ENCODE data around the gene TMEM132D. TPM values are rescaled to one million over a fixed set of nuclear protein-coding genes. Genes with fewer than 3 reads are reported as not detected.

TMEM132D gene
- total RNA-seq, 5 donors from 2014 or later (not counting 1 experiment from before 2014, with no cell fraction given), result not detected

DNA sequence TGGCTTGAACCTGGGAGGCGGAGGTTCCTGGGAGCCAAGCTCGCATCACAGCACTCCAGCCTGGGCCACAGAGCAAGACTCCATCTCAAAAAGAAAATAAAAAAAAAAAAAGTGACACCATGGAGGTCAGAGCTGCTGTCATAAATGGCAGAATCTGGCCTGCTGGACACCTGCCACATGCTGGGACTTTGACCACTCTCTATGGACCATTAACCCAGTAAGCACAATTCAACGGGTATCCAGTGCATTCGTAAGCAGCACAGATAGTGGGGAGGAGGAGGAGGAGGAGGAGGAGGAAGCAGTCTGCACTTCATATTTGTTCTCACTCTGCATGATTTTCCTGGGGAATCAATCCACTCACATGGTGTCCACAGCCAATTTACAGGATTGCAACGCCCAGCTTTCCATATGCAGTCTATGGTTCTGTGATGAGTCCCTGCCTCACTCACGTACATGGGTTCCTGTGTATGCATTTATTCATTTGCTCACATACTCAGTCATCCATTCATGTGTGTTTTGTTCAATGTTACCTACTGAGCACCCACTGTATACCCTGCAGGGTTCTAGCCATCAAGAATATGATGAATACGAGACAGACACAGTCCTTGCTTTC lies 723.8 kb downstream of the TMEM132D start:
- ATAC-seq (replicated peaks in 1 of 4) (no peak), DNase-seq (no peak)
- H3K36me3 ChIP-seq (ENCODE audit: control insufficient read depth in 2 of 2, extremely low read depth in 1 of 2, insufficient read depth in 1 of 2, low read length in 1 of 2), result no peaks in the 10 kb centered on the region
- peaks cover 2 to 10% (median 4%) of the 10 kb centered on the region in 3 donors for H3K9me3 Mint-ChIP-seq
- POLR2A ChIA-PET, result no interaction called here
- 76% methylated on average over 4 of the region's 7 CpGs for WGBS (ENCODE audit: insufficient coverage)
- no peaks in the 10 kb centered on the region for H3K4me1 ChIP-seq (ENCODE audit: control insufficient read depth in 1 of 2, extremely low read depth in 1 of 2, insufficient read depth in 2 of 2, low read length in 2 of 2)
- H3K27me3 Mint-ChIP-seq, result no peaks in the 10 kb centered on the region
- no peak overlapping the region for H3K27ac Mint-ChIP-seq
- CTCF ChIA-PET, result no interaction called here
- no peak overlapping the region for H3K4me3 Mint-ChIP-seq
- H3K27ac ChIP-seq (ENCODE audit: low read length), result no peak overlapping the region
- H3K4me3 ChIP-seq (ENCODE audit: control insufficient read depth in 1 of 2, extremely low read depth in 1 of 2, low read length in 1 of 2), result no peak overlapping the region
- no peaks in the 10 kb centered on the region for H3K4me1 Mint-ChIP-seq
- no peaks in the 10 kb centered on the region for H3K36me3 Mint-ChIP-seq
- no peaks in the 10 kb centered on the region for H3K27me3 ChIP-seq (replicated peaks in 1 of 2; ENCODE audit: control insufficient read depth in 2 of 2, extremely low read depth in 1 of 2, insufficient read depth in 2 of 2, low read length in 1 of 2)
- no peaks in the 10 kb centered on the region for H3K9me3 ChIP-seq

DNA sequence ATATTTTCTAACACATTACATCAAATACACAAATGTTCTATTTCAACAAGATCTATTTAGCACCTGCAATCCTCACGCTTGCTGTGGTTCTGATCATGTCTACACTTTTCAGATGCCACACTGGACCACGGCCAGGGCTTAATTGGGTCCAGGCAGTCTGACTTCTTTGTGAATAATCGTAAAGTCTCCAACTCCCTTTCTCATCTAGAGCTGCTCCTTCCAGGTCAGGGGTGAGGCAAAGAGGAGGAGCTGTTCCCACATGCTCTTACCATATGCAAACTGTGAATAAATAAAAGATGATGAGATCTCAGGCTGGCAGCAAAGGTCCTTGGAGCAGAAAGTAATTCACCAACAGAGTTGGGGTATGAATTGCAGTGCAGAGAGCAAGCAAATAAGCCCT lies 733.9 kb downstream of the TMEM132D start:
- CTCF ChIA-PET, result no interaction called here
- 89% methylated on average over 1 of the region's 3 CpGs for WGBS (ENCODE audit: insufficient coverage)

DNA sequence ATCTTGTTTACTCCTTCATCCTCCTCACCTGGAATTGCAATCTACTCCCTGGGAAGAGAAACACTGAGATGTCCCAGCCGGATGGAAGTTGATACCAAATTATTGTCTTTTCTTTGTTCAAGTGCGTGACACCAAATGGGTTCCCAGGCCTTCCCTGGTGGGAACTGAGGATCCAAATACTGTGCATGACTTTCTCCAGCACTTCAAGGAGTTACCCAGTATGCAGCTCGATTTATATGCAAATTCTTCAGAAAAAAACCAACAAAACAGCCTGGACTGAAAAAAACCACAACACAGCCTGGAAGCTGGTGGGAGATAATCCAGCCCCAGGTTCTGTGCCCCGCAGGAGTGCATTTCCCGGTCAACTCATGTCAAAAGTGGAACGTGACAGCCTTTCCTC lies 740.0 kb downstream of the TMEM132D start:
- DNase-seq, result no peak
- Histone ChIP-seq H3K36me3 (ENCODE audit: control insufficient read depth in 2 of 2, extremely low read depth in 1 of 2, insufficient read depth in 1 of 2, low read length in 1 of 2) (no peaks in the 10 kb centered on the region), H3K4me3 (ENCODE audit: control insufficient read depth in 1 of 2, extremely low read depth in 1 of 2, low read length in 1 of 2) (no peak overlapping the region), H3K9me3 (no peaks in the 10 kb centered on the region), H3K27ac (ENCODE audit: low read length) (no peak overlapping the region), H3K27me3 (replicated peaks in 1 of 2; ENCODE audit: control insufficient read depth in 2 of 2, extremely low read depth in 1 of 2, insufficient read depth in 2 of 2, low read length in 1 of 2) (peaks cover 0 to 3% of the 10 kb centered on the region in 2 experiments), H3K4me1 (ENCODE audit: control insufficient read depth in 1 of 2, extremely low read depth in 1 of 2, insufficient read depth in 2 of 2, low read length in 2 of 2) (no peaks in the 10 kb centered on the region)
- Mint-ChIP-seq H3K27me3 (no peaks in the 10 kb centered on the region), H3K4me1 (no peaks in the 10 kb centered on the region), H3K36me3 (no peaks in the 10 kb centered on the region), H3K27ac (no peak overlapping the region), H3K9me3 (peaks cover 6 to 15% (median 14%) of the 10 kb centered on the region in 3 donors), H3K4me3 (no peak overlapping the region)
- ChIA-PET CTCF (no interaction called here), POLR2A (no interaction called here)
- no peak for ATAC-seq (replicated peaks in 1 of 4)
- 57% methylated on average over 5 of the region's 6 CpGs for WGBS (ENCODE audit: insufficient coverage)

More for the DNA sequence above, 733.9 kb downstream of the TMEM132D start:
- H3K36me3 Mint-ChIP-seq, result no peaks in the 10 kb centered on the region
- no peaks in the 10 kb centered on the region for H3K4me1 Mint-ChIP-seq
- POLR2A ChIA-PET, result no interaction called here
- H3K4me3 Mint-ChIP-seq, result no peak overlapping the region
- H3K27ac Mint-ChIP-seq, result no peak overlapping the region
- Histone ChIP-seq H3K4me1 (ENCODE audit: control insufficient read depth in 1 of 2, extremely low read depth in 1 of 2, insufficient read depth in 2 of 2, low read length in 2 of 2) (no peaks in the 10 kb centered on the region), H3K4me3 (ENCODE audit: control insufficient read depth in 1 of 2, extremely low read depth in 1 of 2, low read length in 1 of 2) (no peak overlapping the region), H3K9me3 (no peaks in the 10 kb centered on the region), H3K27ac (ENCODE audit: low read length) (no peak overlapping the region), H3K36me3 (ENCODE audit: control insufficient read depth in 2 of 2, extremely low read depth in 1 of 2, insufficient read depth in 1 of 2, low read length in 1 of 2) (no peaks in the 10 kb centered on the region), H3K27me3 (replicated peaks in 1 of 2; ENCODE audit: control insufficient read depth in 2 of 2, extremely low read depth in 1 of 2, insufficient read depth in 2 of 2, low read length in 1 of 2) (no peaks in the 10 kb centered on the region)
- H3K27me3 Mint-ChIP-seq, result no peaks in the 10 kb centered on the region
- ATAC-seq (replicated peaks in 1 of 4) (no peak), DNase-seq (no peak)
- peaks cover 12 to 17% (median 13%) of the 10 kb centered on the region in 3 donors for H3K9me3 Mint-ChIP-seq

DNA sequence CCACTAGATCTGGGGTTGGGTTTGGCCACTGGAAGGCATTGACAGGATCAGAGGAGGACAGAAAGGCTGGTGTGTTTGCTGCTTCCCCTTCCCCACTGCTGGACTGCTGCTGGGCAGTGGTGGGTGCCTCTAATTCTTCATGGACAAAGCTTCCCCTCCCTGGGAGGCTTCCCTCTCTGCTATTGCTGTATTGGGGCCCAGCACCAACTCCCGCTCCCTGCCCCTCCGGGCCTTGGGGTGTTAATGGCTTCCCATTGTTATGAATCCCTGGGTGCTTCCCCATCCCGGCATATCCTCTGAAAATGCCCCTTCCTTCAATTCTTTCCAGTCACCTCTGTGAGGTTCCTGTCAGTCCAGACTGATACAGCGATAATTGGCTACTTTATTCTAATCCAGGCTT lies 740.4 kb downstream of the TMEM132D start:
- ATAC-seq (replicated peaks in 1 of 4), result no peak
- H3K27me3 Mint-ChIP-seq, result no peaks in the 10 kb centered on the region
- WGBS (ENCODE audit: insufficient coverage), result 35% methylated on average over 2 of the region's 4 CpGs
- H3K4me1 Mint-ChIP-seq, result no peaks in the 10 kb centered on the region
- Histone ChIP-seq H3K9me3 (no peaks in the 10 kb centered on the region), H3K36me3 (ENCODE audit: control insufficient read depth in 2 of 2, extremely low read depth in 1 of 2, insufficient read depth in 1 of 2, low read length in 1 of 2) (no peaks in the 10 kb centered on the region), H3K27ac (ENCODE audit: low read length) (no peak overlapping the region), H3K27me3 (replicated peaks in 1 of 2; ENCODE audit: control insufficient read depth in 2 of 2, extremely low read depth in 1 of 2, insufficient read depth in 2 of 2, low read length in 1 of 2) (peaks cover 0 to 3% of the 10 kb centered on the region in 2 experiments), H3K4me3 (ENCODE audit: control insufficient read depth in 1 of 2, extremely low read depth in 1 of 2, low read length in 1 of 2) (no peak overlapping the region), H3K4me1 (ENCODE audit: control insufficient read depth in 1 of 2, extremely low read depth in 1 of 2, insufficient read depth in 2 of 2, low read length in 2 of 2) (no peaks in the 10 kb centered on the region)
- H3K27ac Mint-ChIP-seq, result no peak overlapping the region
- DNase-seq, result no peak
- peaks cover 4 to 15% (median 11%) of the 10 kb centered on the region in 3 donors for H3K9me3 Mint-ChIP-seq
- H3K4me3 Mint-ChIP-seq, result no peak overlapping the region
- POLR2A ChIA-PET, result no interaction called here
- no peaks in the 10 kb centered on the region for H3K36me3 Mint-ChIP-seq
- CTCF ChIA-PET, result interaction anchor here in 1 of 2 donors (0.6 kb wide), 1 partner anchor 210 kb away, joined by 3 read pairs; no protein-coding TSS in a partner anchor

DNA sequence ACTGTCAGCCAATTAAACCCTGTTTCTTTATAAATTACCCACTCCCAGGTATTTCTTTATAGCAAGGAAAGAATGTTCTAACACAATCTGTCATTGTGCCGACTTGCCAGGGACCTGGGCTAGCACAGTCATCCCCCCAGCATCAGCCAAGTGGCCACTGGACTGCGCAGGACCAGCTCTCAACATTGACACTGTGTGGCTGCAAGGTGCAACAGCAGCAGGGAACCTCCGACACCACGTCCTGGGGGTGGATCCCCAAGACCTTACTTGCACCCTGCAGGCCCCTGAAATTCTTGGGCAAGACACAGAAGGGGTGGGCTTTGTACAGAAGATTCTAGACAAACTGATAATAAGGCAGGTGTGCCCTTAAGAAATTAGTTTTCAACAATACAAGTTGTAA lies 741.0 kb downstream of the TMEM132D start:
- H3K27ac ChIP-seq (ENCODE audit: low read length), result no peak overlapping the region
- H3K9me3 ChIP-seq, result no peaks in the 10 kb centered on the region
- H3K4me1 ChIP-seq (ENCODE audit: control insufficient read depth in 1 of 2, extremely low read depth in 1 of 2, insufficient read depth in 2 of 2, low read length in 2 of 2), result no peaks in the 10 kb centered on the region
- 81% methylated on average over 4 of the region's 4 CpGs for WGBS (ENCODE audit: insufficient coverage)
- DNase-seq (no peak), ATAC-seq (replicated peaks in 1 of 4) (no peak)
- H3K27me3 Mint-ChIP-seq, result no peaks in the 10 kb centered on the region
- H3K9me3 Mint-ChIP-seq, result peaks cover 3 to 15% (median 11%) of the 10 kb centered on the region in 3 donors
- H3K36me3 Mint-ChIP-seq, result no peaks in the 10 kb centered on the region
- no peak overlapping the region for H3K4me3 Mint-ChIP-seq
- H3K36me3 ChIP-seq (ENCODE audit: control insufficient read depth in 2 of 2, extremely low read depth in 1 of 2, insufficient read depth in 1 of 2, low read length in 1 of 2), result no peaks in the 10 kb centered on the region
- ChIA-PET POLR2A (no interaction called here), CTCF (no interaction called here)
- no peaks in the 10 kb centered on the region for H3K4me1 Mint-ChIP-seq
- H3K27ac Mint-ChIP-seq, result no peak overlapping the region
- H3K27me3 ChIP-seq (replicated peaks in 1 of 2; ENCODE audit: control insufficient read depth in 2 of 2, extremely low read depth in 1 of 2, insufficient read depth in 2 of 2, low read length in 1 of 2), result peaks cover 0 to 3% of the 10 kb centered on the region in 2 experiments
- H3K4me3 ChIP-seq (ENCODE audit: control insufficient read depth in 1 of 2, extremely low read depth in 1 of 2, low read length in 1 of 2), result no peak overlapping the region

DNA sequence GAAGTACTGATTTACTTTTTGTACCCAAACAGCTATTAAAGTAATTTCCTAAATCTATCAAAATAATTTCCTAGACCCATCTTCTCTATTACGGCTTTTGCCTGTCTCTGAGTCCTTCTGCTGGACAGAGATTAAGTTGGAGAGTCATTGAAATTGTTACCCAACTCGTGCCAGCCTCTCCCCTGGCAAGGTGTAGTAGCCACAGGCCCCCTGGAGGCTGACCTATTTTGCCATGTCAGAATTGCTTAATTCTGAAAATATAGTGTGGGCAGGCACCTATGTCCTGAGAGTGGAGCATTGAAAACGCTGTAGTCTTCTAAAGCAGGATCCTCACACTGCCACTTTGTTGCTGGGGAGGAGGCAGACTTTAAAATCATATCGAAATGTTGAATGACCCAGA lies 742.3 kb downstream of the TMEM132D start:
- peaks cover 3 to 15% (median 13%) of the 10 kb centered on the region in 3 donors for H3K9me3 Mint-ChIP-seq
- H3K27ac ChIP-seq (ENCODE audit: low read length), result no peak overlapping the region
- H3K4me1 Mint-ChIP-seq, result no peaks in the 10 kb centered on the region
- ChIA-PET POLR2A (no interaction called here), CTCF (no interaction called here)
- no peak overlapping the region for H3K27ac Mint-ChIP-seq
- H3K36me3 ChIP-seq (ENCODE audit: control insufficient read depth in 2 of 2, extremely low read depth in 1 of 2, insufficient read depth in 1 of 2, low read length in 1 of 2), result no peaks in the 10 kb centered on the region
- peaks cover 0 to 3% of the 10 kb centered on the region in 2 experiments for H3K27me3 ChIP-seq (replicated peaks in 1 of 2; ENCODE audit: control insufficient read depth in 2 of 2, extremely low read depth in 1 of 2, insufficient read depth in 2 of 2, low read length in 1 of 2)
- ATAC-seq (replicated peaks in 1 of 4) (no peak), DNase-seq (no peak)
- no peaks in the 10 kb centered on the region for H3K4me1 ChIP-seq (ENCODE audit: control insufficient read depth in 1 of 2, extremely low read depth in 1 of 2, insufficient read depth in 2 of 2, low read length in 2 of 2)
- H3K4me3 Mint-ChIP-seq, result no peak overlapping the region
- H3K27me3 Mint-ChIP-seq, result no peaks in the 10 kb centered on the region
- H3K4me3 ChIP-seq (ENCODE audit: control insufficient read depth in 1 of 2, extremely low read depth in 1 of 2, low read length in 1 of 2), result no peak overlapping the region
- 17% methylated on average over 1 of the region's 4 CpGs for WGBS (ENCODE audit: insufficient coverage)
- H3K9me3 ChIP-seq, result no peaks in the 10 kb centered on the region
- H3K36me3 Mint-ChIP-seq, result no peaks in the 10 kb centered on the region

DNA sequence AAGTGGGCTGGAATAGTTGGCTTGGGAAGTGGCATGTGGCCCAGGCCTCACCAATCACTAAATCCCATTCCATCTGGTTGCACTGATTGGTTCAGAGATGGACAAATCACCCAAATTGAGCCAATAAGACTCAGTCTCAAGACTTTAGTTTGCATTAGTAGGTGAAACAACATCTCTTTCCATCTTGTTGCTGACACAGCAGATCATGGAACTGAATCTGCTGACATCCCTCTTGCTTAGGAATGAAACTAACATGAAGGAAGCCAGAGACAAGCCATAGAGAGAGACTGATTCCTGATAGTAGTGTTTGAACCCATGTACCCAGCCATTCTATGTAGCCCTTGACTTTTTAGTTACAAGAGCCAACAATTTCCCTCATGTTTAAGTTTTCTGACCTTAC lies 743.5 kb downstream of the TMEM132D start:
- peaks cover 0 to 3% of the 10 kb centered on the region in 2 experiments for H3K27me3 ChIP-seq (replicated peaks in 1 of 2; ENCODE audit: control insufficient read depth in 2 of 2, extremely low read depth in 1 of 2, insufficient read depth in 2 of 2, low read length in 1 of 2)
- no peak overlapping the region for H3K27ac Mint-ChIP-seq
- no peak overlapping the region for H3K4me3 Mint-ChIP-seq
- no peaks in the 10 kb centered on the region for H3K9me3 ChIP-seq
- CTCF ChIA-PET, result interaction anchor here in 1 of 2 donors (0.7 kb wide), 1 partner anchor 1947 kb away, joined by 3 read pairs; no protein-coding TSS in a partner anchor
- H3K27ac ChIP-seq (ENCODE audit: low read length), result no peak overlapping the region
- no peak for ATAC-seq (replicated peaks in 1 of 4)
- no peaks in the 10 kb centered on the region for H3K4me1 Mint-ChIP-seq
- peaks cover 3 to 15% (median 13%) of the 10 kb centered on the region in 3 donors for H3K9me3 Mint-ChIP-seq
- no peak overlapping the region for H3K4me3 ChIP-seq (ENCODE audit: control insufficient read depth in 1 of 2, extremely low read depth in 1 of 2, low read length in 1 of 2)
- no peaks in the 10 kb centered on the region for H3K36me3 Mint-ChIP-seq
- POLR2A ChIA-PET, result no interaction called here
- no peaks in the 10 kb centered on the region for H3K27me3 Mint-ChIP-seq
- no peaks in the 10 kb centered on the region for H3K4me1 ChIP-seq (ENCODE audit: control insufficient read depth in 1 of 2, extremely low read depth in 1 of 2, insufficient read depth in 2 of 2, low read length in 2 of 2)
- DNase-seq, result no peak
- no peaks in the 10 kb centered on the region for H3K36me3 ChIP-seq (ENCODE audit: control insufficient read depth in 2 of 2, extremely low read depth in 1 of 2, insufficient read depth in 1 of 2, low read length in 1 of 2)

Measured in T-cell (primary cell).